Stimulated activated CD8-positive, alpha-beta memory T cell treated with anti-CD3 and anti-CD28 coated beads, Interleukin-12 subunit alpha, Interleukin-12 subunit beta, amount 100 ng/mL, for 24 hours (primary cell): ENCODE measurements around the gene TBC1D16.

Experiments
- DNase-seq: peaks from one replicate; pipeline ENCODE4 v3.0.0-alpha.2; 2020; ENCODE audit errors: extremely low read depth

Gene TBC1D16

DNA sequence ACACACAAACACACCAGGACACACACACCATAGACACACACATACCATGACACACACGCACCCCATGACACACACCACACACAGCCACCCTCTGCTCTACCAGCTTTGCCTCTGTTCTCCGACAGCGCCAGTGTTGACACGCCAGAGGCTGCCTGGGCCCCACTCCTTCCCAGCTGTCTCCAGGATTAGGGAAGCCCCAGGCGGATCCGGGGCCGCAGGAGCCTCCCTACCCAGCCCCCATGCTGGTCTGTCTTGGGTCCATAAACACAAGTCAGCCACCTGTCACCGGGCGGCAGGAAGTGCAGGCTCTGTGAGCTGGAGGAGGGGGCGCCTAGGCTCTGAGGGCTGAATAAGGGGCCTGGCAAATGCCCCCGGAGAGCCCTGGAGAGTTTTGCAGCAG is 10.5 kb downstream of the TBC1D16 start:
- DNase-seq: no peak

DNA sequence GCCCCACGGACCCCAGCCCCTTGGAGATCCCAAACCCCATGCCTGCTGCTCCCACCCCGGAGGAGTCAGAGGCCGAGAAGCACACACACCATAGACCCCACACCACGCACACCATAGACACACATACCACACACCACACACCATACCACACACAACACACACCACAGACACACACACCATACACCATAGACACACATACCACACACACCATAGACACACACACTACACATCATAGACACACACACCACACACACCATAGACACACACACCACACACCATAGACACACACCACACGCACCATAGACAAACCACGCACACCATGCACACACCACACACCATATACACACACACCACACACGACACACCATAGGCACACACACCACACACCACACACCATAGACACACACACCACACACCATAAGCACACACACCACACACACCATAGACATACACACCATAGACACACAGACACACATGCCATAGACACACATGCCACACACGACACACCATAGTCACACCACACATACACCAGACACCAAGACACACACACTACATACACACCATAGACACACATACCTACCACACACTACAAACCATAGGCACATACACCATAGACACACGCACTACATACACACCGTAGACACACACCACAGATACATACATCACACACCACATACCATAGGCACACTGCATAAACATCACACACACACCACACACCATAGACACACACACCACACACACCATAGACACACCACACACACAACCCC is 11.3 kb downstream of the TBC1D16 start:
- DNase-seq: no peak

DNA sequence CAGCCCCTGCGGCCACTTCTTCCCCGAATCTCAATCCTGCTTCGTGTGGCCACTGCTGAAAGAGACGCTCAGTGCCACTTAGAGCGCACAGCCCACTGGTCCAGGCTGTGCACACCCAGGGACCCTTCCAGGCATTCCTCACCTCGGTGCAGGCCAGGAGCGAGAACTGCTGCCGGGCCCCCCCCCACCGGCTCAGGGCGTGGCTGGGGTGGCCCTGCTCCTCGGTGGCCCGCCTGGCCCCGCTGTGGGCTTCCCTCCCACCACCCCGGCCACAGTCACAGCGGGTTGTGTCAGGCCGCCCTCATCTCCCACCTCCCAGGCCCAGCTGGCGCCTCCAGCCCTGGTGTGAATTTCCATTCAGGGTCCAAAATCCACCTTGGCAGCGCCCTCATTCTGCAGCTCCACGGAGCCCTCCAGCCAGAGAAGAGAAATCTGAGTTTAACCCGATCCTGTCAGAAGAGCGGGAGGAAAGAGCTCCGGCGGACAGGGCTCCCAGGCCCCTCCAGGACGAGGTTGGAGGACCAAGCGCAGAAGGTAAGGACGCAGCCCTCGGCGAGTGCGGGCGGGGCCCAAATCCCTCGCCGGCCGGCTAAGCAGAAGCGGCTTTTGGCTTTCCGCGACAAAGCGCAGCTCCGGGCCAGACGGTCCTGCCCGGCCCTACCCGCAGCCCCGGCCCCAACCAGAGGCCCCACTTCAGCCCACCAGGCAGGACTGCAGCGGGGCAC is 12.0 kb downstream of the TBC1D16 start:
- no peak for DNase-seq

GRCh38 chr17:80021600-80021999 is 14.1 kb downstream of the TBC1D16 start:
- no peak for DNase-seq

DNA sequence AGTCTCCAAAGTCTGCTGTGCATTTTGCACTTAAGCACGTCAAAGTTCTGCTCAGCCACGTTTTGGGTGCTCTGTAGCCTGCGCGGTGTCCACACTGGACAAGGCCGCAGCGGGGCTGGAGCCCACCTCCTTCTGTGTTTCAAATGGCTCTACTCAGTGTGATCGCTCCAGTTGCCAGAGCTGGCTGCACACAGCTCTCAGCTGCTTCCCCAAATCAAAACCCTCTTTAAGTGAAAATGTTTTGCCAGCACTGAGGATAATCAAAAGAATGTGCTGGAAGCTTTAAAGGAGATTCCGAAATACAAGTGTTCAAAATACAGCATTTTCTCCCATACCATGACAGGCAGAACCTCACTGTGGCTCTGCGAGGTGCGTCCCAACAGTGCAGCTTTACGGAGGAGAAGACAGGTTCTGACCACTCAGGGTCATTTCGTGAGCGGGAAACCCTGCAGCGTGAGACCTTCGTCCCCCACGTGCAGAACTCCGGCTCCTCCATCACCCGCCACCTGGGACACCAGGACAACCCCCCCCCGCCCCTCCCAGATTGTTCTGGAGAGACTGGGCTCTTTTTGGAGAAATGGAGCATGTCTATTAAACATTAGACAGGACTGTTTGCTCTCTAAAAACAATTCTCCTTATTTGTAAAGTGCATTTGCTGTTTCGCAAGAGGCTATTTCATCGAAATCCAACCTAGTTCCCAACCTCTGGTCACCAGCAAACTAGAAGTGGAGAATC is 16.6 kb downstream of the TBC1D16 start:
- no peak for DNase-seq

DNA sequence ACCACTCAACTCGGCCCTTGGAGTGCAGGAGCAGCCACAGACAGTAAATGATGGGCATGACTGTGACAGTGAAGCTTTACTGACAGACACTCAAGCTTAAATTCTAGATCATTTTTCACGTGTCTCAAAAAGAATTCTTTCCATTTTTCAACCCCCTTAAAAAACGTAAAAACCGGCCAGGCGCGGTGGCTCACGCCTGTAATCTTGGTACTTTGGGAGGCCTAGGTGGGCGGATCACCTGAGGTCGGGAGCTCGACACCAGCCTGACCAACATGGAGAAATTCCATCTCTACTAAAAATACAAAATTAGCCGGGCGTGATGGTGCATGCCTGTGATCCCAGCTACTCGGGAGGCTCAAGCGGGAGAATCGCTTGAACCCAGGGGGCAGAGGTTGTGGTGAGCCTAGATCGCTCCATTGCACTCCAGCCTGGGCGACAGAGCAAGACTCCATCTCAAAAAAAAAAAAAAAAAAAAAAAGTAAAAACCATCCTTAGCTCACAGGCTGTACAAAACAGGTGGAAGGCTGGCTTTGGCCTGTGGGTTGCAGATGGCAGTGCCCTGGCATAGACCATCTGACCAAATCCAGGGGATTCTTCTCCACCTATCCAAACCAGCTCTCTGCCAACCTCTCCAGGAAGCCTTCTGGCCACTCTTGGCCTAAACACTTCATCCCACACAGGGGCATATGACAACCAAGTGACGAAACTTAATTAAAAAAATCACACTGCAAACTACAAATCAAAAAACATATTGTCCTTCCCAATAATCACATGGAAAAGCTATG is 18.3 kb downstream of the TBC1D16 start:
- no peak for DNase-seq

- no peak for DNase-seq
Measured at GRCh38 chr17:80012765-80013741, 22.6 kb downstream of the TBC1D16 start.

DNA sequence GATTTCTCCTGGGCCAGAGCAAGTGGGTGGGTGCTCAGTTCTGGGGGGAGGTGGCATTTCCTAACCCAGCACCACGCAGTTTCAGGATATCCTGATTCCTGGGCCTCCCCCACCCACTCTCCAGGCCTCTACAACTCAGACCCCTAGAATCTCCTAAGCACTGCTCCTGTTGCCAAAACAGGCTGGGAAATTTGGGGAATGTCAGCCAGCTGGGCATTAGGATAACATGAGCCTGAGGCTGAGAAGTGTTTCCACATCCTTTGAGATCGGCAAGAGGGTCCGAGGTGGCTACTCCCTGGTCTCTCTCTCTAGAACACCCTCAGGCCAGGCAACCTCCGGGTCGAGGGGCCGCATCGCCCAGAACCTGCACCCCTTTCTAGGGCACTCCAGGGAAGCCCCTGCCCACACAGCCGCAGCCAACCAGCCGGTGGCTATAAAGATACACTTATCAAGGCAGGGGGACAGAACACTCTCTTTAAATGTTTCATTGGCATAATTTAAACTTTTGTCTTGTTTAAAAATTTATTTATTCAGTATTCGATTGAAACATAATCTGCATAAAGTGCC is 23.6 kb downstream of the TBC1D16 start:
- DNase-seq: no peak

GRCh38 chr17:80010283-80010858 is 25.3 kb downstream of the TBC1D16 start:
- no peak for DNase-seq

- no peak for DNase-seq
Measured at GRCh38 chr17:80009391-80010282, 26.0 kb downstream of the TBC1D16 start.

GRCh38 chr17:80008848-80009247 is 26.8 kb downstream of the TBC1D16 start:
- DNase-seq: no peak

GRCh38 chr17:80008383-80008840 is 27.3 kb downstream of the TBC1D16 start:
- peak; percentile 56 for DNase-seq

- no peak for DNase-seq
Measured at GRCh38 chr17:80007939-80008338, 27.7 kb downstream of the TBC1D16 start.

DNA sequence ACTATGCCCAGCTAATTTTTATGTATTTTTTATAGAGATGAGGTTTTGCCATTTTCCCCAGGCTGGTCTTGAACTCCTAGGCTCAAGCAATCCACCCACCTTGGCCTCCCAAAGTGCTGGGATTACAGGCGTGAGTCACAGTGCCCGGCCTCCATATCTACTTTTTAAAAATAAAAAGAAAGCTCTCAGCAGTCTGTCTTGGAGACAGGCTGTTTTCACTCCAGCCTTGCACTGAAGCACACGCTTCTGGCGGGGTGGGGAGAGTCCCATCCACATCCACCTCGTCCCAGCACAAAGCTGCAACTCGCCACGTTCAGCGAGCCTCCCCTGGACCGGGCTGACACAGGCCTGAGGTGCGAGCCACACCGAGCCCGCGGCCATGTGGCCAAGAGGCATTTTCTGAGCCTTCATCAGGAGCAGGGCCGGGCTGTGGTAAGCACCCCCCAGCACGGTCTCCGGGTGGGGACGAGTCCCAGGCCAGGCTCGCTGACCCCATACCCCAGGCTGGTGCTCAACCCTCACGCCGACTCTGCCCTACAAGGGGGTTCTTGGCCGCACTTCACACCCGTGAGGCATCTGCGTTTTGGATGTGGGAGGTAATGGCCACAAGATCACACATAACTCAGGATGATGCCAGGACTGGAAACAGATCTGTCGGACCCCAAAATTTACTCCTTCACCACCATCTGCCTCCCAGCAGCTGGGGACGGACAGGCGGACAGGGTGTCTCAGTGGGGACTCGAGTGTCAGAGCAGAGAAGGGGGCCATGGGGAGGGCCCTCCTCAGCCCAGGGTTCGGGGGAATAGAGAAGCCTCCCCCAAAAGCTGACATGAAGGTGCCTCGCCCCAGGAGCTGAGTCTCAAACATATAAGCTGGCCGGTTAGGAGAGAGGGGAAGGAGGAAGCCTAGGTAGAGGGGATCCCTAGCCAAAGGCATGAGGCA is 28.6 kb downstream of the TBC1D16 start:
- DNase-seq: no peak

DNA sequence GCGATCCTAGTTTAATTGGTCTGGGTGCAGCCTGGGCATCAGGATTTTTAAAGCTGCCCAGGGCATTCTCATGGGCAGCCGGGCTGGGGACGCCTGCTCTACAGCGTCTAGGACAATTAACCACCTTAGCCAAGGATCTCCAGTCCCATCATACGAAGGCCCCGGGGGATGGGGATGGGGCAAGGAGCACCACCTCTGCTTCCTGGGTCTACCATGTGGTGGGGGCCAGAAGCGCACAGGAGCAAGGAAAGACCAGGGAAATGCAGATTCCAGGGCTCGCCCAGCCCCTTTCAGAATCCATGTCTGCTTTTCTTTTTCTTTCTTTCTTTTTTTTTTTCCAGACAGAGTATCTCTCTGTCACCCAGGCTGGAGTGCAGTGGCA is 29.3 kb downstream of the TBC1D16 start:
- no peak for DNase-seq

- no peak for DNase-seq
Measured at GRCh38 chr17:80005360-80006338, 30.0 kb downstream of the TBC1D16 start.
